OCI-LY3 (cell line): ENCODE data around the gene ARHGAP29.

Experiments
- EZH2phosphoT487 ChIP-seq: fragments of 200-600 bp; shearing (Covaris generic); IDR thresholded peaks from 2 replicates; pipeline ENCODE4 v1.6.1; 2018; ENCODE audit warnings: antibody characterized with exemption, mixed run types, low read depth
- TF ChIP-seq, protein P1 (sequence below): fragments of 200-600, 300-600 bp; sonication (generic); IDR thresholded peaks from 2 replicates; pipeline ENCODE4 v1.5.1; 2014; ENCODE audit warnings: antibody characterized with exemption, low read length, low read depth

DNA sequence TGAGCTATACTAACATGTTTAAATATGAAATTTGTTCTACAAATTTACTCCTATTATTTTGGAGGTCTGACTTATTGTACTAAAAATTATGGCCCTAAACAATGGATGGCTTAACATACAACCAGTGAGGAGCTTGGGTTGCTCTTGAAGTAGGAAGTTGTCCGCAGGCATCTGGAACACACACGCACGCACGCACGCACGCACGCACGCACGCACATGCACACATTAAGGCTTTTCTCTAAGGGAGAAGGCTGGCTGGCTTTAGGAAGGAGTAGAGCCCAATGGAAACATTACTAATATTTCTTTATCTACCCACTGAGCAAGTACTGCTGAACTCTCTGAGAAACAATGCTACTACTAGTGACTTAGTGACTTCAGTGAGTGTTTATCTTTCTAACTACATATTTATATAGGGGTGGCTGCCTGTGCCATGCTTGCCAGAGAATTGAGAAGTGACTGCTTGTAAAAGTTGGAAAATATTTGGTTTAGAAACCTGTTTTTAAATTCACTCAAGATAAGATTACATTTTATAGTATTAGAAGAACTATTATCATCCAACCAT lies 16.2 kb upstream of the ARHGAP29 start:
- TF ChIP-seq, protein P1, sequence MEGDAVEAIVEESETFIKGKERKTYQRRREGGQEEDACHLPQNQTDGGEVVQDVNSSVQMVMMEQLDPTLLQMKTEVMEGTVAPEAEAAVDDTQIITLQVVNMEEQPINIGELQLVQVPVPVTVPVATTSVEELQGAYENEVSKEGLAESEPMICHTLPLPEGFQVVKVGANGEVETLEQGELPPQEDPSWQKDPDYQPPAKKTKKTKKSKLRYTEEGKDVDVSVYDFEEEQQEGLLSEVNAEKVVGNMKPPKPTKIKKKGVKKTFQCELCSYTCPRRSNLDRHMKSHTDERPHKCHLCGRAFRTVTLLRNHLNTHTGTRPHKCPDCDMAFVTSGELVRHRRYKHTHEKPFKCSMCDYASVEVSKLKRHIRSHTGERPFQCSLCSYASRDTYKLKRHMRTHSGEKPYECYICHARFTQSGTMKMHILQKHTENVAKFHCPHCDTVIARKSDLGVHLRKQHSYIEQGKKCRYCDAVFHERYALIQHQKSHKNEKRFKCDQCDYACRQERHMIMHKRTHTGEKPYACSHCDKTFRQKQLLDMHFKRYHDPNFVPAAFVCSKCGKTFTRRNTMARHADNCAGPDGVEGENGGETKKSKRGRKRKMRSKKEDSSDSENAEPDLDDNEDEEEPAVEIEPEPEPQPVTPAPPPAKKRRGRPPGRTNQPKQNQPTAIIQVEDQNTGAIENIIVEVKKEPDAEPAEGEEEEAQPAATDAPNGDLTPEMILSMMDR, result no peak
- TF ChIP-seq EZH2phosphoT487, result no peak
